GM19193 (cell line): ENCODE measurements around the gene TMEM89.

ENCODE experiments used
- POLR2A ChIP-seq: IDR thresholded peaks from 4 replicates; pipeline ENCODE4 v1.6.1; 2011; ENCODE audit not compliant: insufficient read depth, insufficient read length; ENCODE audit errors: extremely low read depth

TMEM89 gene

DNA sequence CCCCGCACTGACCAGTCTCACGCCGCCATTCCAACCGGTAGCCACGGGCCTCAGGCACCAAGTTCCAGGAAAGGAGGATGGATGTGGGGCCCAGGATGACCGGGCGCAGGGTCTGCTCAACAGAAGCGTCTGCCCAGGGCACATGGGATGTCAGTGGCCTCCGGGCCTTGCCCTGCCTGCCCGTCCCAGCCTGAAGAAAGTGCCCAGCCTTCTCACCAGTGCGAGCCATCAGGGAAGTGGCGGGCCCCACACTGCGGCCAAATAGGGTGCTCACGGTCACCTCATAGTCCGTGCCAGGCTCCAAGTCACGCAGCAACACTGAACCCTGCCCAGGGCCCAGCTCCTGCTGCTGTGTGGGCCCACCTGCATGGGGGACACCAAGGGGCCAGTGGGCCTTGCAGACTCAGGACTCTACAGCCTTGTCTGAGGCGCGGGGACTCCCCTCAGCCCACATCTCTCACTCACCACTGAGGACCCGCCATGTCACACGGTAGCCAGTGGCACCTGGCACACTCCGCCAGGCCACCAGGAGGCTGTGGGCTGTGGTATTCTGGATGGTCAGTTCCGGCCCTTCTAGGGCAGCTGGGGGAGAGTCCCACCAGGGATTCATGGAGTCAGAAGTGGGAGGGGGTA is 29.6 kb downstream of the TMEM89 start:
- TF ChIP-seq POLR2A, result no peak

DNA sequence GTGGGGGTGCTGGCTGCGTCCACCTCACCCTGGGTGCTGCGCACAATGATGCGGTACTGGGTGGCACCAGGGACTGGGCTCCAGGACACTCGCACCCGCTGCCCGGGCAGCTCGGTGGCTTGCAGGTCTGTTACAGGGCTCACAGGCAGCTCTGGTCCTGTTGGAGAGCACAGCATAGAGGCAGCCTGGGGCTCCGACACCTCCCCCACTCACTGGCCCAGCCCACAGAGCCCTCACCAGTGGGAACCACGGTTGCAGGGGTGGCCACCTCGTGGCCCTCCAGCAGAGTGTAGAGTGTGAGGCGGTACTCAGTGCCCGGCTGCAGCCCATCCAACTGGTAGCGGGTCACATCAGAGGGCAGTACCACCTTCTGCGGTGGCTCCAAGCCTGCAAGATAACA is 30.1 kb downstream of the TMEM89 start:
- TF ChIP-seq POLR2A, result no peak

DNA sequence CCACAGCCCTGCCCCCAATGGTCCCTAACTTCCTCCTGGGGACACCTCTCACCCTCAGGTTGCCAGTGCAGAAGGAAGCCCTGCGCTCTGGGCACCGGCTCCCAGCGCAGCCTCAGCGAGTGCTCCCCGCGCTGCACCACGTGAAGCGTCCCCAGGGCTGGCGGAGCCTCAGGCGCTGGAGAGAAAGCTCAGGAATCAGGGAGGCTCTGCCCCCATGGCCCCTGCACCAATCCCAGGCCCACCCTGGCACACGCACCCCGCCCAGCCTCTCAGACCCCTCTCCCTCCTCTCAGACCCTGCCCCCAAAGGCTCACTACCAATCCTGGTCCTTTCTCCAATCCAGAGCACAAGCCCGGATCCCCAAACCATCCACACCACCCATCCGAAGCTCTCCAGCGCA is 33.3 kb downstream of the TMEM89 start:
- TF ChIP-seq POLR2A, result no peak

DNA sequence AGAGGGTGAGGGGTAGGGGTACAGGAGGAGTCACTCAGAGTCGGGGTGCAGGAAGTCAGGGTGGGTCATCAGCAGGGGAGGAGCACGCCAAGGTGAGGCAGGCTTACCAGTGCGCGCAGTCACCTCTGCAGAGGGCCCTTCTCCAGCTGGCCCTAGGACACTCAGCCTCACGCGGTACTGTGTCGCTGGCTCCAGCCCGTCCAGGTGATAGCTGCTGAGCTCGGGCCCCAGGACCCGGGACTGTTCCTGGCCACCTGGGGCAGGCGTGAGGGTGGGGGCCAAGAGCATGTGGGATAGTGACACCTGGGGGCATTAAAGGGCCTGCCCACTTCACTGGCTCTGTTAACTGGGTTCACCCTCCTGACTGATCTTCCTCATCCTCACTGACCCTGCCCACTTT is 33.9 kb downstream of the TMEM89 start:
- no peak for TF ChIP-seq POLR2A

DNA sequence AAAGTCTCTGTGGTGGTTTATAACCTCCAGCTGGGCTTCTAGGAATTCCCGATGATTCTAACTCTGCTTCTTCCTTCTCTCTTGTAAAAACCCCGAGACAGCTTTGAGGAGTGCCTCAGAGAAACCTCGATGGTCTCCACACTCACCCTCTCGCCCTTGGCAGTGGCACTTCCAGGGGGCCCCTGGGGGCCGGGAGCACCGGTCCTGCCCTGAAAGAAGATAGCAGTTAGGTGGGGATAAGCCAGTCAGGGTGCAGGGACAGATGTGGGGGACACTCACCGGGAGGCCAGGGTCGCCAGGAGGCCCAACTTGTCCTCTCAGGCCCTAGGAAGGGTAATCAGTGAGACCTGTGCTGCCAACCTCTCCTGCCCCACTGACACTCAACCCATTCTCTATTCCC is 36.2 kb downstream of the TMEM89 start:
- no peak for TF ChIP-seq POLR2A

DNA sequence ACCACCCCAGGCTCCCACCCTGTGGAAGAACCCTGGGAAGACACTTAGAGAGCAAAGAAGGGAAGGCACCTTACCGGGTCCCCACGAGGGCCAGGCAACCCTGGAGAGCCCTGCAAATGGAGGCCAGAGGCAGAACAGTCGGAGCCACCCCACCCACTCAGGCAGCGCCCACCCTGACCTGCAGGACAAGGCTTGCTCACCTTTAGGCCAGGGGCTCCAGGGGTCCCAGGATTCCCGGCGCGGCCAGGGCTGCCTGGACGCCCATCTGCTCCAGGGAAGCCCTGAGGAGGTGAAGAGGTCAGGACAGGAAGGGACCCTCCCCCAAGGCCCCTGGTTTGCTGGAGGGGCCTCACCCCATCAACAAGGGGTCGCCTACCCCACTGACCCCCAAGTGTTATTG is 36.7 kb downstream of the TMEM89 start:
- TF ChIP-seq POLR2A, result no peak

DNA sequence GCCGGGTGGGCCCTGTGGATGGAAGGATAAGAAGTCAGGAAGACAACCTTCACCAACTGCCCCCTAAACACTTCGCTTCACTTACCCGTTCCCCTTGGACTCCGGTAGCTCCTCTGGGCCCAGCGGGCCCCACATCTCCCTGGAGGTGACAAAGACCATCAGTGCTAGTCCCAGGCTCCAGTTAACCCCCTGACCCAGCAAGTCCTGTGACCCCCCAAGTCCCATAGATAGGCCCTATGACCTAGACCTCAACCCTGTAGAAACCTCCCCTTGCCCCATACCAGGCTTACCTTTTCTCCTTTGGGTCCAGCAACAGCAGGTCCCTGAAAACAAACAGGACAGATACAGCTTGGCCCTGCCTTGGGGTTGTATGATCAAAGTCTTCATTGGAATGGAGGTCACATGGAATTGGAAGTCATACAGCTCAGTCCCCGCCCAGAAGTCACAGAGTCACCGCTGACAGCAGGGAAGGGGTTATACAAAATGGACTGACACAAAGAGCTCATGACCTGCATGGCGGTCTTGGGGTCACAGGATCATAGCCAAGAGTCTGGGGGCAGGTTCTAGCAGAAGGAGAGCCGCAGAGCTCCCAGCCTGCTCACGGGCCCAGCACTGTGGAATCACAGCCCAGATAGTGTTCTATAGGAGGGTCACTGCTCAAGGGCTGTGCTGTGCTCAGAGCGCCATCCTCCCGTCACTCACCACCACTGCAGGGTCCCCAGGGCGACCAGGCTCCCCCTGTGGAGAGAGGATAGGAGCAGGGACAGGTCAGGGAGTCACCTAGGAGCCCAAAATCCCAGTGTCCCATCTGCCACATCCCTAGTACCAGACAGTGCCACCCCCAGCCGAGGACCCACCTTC is 39.7 kb downstream of the TMEM89 start:
- no peak for TF ChIP-seq POLR2A

DNA sequence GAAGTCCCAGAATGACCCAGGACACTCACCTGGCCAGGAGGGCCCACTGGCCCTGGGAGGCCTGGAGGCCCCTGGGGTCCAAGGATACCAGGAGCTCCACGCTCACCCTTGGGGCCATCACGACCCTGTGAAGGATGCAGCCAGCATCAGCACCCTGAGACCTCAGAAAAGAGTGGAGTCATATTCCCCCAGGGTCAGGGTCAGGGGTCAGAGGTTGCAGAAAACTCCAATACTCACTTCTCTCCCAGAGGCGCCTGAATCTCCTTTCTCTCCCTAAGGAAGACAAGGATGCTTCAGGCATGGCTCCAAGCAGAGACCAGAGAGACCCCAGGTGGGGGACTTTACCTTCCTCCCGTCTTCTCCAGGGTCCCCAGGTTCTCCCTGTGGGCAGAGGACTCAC is 44.9 kb downstream of the TMEM89 start:
- no peak for TF ChIP-seq POLR2A

DNA sequence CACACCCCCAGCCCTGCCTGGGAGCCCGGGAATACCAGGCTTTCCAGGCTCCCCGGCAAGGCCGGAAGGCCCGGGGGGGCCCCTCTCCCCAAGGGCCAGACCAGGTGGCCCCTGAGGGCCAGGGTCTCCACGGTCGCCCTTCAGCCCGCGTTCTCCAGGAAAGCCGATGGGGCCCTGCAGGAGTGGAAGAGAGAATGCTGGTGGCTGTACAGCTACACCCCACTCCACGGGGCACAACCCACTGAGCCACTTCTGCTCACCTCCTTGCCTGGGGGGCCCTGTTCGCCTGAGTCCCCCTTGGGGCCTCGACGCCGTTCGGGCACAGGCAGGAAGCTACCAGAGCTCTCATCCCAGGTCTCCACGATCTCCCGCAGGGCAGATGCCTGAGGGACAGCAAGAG is 46.2 kb downstream of the TMEM89 start:
- TF ChIP-seq POLR2A, result no peak

DNA sequence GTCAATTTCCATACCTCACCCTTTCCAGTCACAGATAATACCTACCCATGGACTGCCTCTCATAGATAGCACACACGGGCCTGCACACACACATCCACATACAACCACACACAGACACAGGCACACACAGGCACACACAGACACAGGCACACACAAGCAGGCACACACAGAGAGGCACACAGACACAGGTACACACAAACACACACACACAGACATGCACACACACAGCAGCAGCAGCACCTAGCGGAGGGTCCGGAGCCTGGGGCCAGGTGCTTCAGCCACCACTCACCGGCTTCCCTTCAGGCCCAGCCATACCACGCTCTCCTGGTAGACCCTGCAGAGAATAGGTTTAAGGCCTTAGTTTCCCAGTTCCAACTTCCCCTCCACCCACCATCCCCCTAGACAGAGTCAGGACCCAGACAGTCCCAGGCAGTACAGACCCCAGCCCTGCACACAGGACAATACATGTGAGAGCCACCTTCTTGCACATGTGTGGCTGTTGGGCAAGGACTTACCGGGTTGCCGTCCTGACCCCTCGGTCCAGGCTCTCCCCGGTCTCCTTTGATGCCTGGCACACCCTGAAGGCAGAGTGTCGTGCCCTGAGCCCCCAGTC is 47.5 kb downstream of the TMEM89 start:
- TF ChIP-seq POLR2A, result no peak

DNA sequence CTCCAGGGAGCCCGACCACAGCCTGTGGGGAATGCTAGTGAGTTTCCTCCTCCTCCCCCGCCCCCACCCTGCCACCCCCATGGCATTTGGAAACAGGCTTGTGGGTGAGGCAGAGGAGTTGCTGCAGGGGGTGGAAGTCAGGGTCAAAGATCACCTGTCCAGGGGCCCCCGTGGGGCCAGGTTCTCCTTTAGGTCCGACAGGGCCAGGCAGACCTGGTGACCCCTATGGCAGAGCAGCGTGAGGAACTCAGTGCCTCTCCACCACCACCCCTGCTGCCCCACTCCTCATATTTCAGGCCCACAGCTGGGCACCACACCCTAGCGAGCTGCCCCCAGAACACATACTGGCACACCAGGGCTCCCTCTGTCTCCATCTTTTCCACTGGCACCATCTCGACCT is 49.1 kb downstream of the TMEM89 start:
- no peak for TF ChIP-seq POLR2A

DNA sequence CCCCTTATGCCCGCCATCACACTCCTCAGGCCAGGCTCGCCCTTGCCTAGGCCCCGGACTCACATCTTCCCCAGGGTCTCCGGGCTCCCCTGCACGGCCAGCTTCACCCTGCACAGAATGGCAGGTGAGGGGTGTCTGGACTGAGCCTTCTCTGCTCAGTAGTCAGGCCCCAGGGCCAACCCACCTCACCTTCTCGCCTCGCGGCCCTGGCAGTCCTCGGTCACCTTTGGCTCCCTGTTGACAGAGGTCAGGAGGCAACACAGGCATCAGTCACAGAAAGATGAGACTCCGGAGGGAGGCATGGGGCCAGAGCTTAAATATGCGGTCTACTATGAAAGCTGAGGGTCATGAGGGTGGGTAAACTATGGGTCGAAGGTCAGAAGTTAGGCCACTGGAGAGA is 49.6 kb downstream of the TMEM89 start:
- no peak for TF ChIP-seq POLR2A
